PC-9 (cell line): ENCODE data around the gene SETD4.

Source experiments
- CTCF ChIP-seq: fragments of 200-600 bp; sonication (generic); conservative IDR thresholded peaks from 2 replicates; pipeline ENCODE4 v1.6.1; 2017; ENCODE audit warnings: mixed run types, antibody characterized with exemption, mild to moderate bottlenecking, moderate library complexity
- EZH2 ChIP-seq: fragments of 200-600 bp; sonication (generic); IDR thresholded peaks from 2 replicates; pipeline ENCODE4 v1.8.0; 2017; ENCODE audit warnings: antibody characterized with exemption, low read depth

GRCh38 chr21:35987475-35987874 is 72.9 kb downstream of the SETD4 start:
- TF ChIP-seq CTCF (no peak), EZH2 (no peak)
